GM12878 (cell line): ENCODE data around the gene TRANK1. TPM values are rescaled to one million over a fixed set of nuclear protein-coding genes. Genes with fewer than 3 reads are reported as not detected.

Source experiments
- ATAC-seq: fragments of 200-7000 bp; cut with Tn5 transposase; 3 replicates; pipeline ENCODE4 v1.9.1; 2020; ENCODE audit warnings: mild to moderate bottlenecking, moderate library complexity
- BruUV-seq: library from RNA; stranded (reverse); fragments of 400-500 nt; replicated peaks from 2 replicates; lab custom pipeline; 2021; lab: Mats Ljungman, UMichigan
- CTCF ChIA-PET: fragments of 300-600 bp; sonication (Branson Sonifier 250); formaldehyde crosslinking; extraction: SDS; loops from one replicate; lab custom pipeline; 2021; ENCODE audit warnings: inconsistent platforms; lab: Yijun Ruan, JAX
- POLR2A ChIA-PET: fragments of 350-600 bp; formaldehyde crosslinking; extraction: SDS; loops from one replicate; lab custom pipeline; 2021; ENCODE audit warnings: inconsistent platforms; lab: Charles Lee
- RAD21 ChIA-PET: fragments of 300-600 bp; sonication (Branson Sonifier 250); formaldehyde crosslinking; loops from one replicate; lab custom pipeline; 2023; ENCODE audit warnings: antibody characterized with exemption; ENCODE audit not compliant: unreplicated experiment; lab: Charles Lee
- SMC1A ChIA-PET: fragments of 300-600 bp; sonication (Branson Sonifier 250); formaldehyde crosslinking; loops from one replicate; lab custom pipeline; 2023; ENCODE audit not compliant: unreplicated experiment, uncharacterized antibody; lab: Charles Lee
- DNase-seq: peaks from one replicate; pipeline ENCODE4 v3.0.0-alpha.2; 2011; ENCODE audit warnings: low read depth, low spot score
- FAIRE-seq: peaks from 3 replicates; lab custom pipeline; 2011; peaks lifted over from hg19 to GRCh38; lab: Jason Lieb, UNC
- H2AFZ ChIP-seq: 2 replicates; pipeline ENCODE4 v1.6.0; 2011; ENCODE audit warnings: low read depth, low read length, control low read depth; ENCODE audit not compliant: control insufficient read depth
- H3K27ac ChIP-seq: 2 replicates; pipeline ENCODE4 v1.5.1; 2011; ENCODE audit warnings: control low read depth; ENCODE audit not compliant: control insufficient read depth, insufficient read depth
- H3K27me3 ChIP-seq, 2 experiments: replicated peaks in 1 of 2; 2 replicates each; pipeline versions ENCODE4 v1.6.0 to v1.6.1; 2011; ENCODE audit warnings: low read length in 1 of 2; ENCODE audit not compliant: control insufficient read depth in 2 of 2, insufficient read depth in 2 of 2
- H3K36me3 ChIP-seq, 2 experiments: 2 replicates each; pipeline ENCODE4 v1.5.1; 2011; ENCODE audit warnings: low read length in 1 of 2; ENCODE audit not compliant: control insufficient read depth in 2 of 2, insufficient read depth in 2 of 2
- H3K4me1 ChIP-seq: 2 replicates; pipeline ENCODE4 v1.6.1; 2011; ENCODE audit warnings: mild to moderate bottlenecking, low read length, moderate library complexity, mixed read lengths; ENCODE audit not compliant: control insufficient read depth, insufficient read depth
- H3K4me2 ChIP-seq: 2 replicates; pipeline ENCODE4 v1.6.0; 2011; ENCODE audit warnings: control low read depth; ENCODE audit not compliant: control insufficient read depth, insufficient read depth
- H3K4me3 ChIP-seq: fragments of 200-600 bp; sonication (generic); 2 replicates; pipeline ENCODE4 v1.5.1; 2016
- H3K79me2 ChIP-seq: 2 replicates; pipeline ENCODE4 v1.6.0; 2011; ENCODE audit warnings: low read length; ENCODE audit not compliant: control insufficient read depth, insufficient read depth
- H3K9ac ChIP-seq: 2 replicates; pipeline ENCODE4 v1.8.0; 2011; ENCODE audit warnings: low read length, control low read depth, mixed read lengths; ENCODE audit not compliant: control insufficient read depth, insufficient read depth
- H3K9me3 ChIP-seq: replicated peaks from 3 replicates; pipeline ENCODE4 v1.5.1; 2011; ENCODE audit warnings: mild to moderate bottlenecking, low read length; ENCODE audit not compliant: control insufficient read depth, insufficient read depth
- H4K20me1 ChIP-seq: 2 replicates; pipeline ENCODE4 v1.6.0; 2011; ENCODE audit not compliant: control insufficient read depth, insufficient read depth
- FOS ChIP-seq: IDR thresholded peaks from 3 replicates; pipeline ENCODE4 v1.6.1; 2011; ENCODE audit warnings: borderline replicate concordance; ENCODE audit not compliant: insufficient read length; ENCODE audit errors: extremely low read depth
- WGBS: methylation state at CpG from one replicate; pipeline ENCODE4 v1.1.6; 2016; ENCODE audit warnings: low lambda C conversion rate; ENCODE audit not compliant: insufficient replicate concordance, insufficient coverage; ENCODE audit errors: missing lambda C conversion rate; 5-methylcytosine and 5-hydroxymethylcytosine counted together
- in situ Hi-C: fragments of 300-500 bp; cut with MboI; formaldehyde crosslinking; loops from 9 replicates; pipeline ENCODE4 v1.14.3; 2018; ENCODE audit warnings: mixed read lengths
- intact Hi-C: fragments of 100-400 bp; cut with micrococcal nuclease; formaldehyde crosslinking; loops from one replicate; pipeline ENCODE4 v1.14.2; 2022; ENCODE audit not compliant: unreplicated experiment
- polyA plus RNA-seq, 11 experiments: library from polyadenylated mRNA; depleted of rRNA in 4 of 11; unstranded in 6 of 11; stranded (reverse) in 5 of 11; fragments of >200 nt; fragmentation: Nextera tagmentation in 4 of 11; fragmentation: Illumina TruSeq in 1 of 11; extraction: Ambion mirVana in 4 of 11; extraction: Trizol in 1 of 11; gene quantifications; 1 replicate in 1 of 11; 2 replicates in 10 of 11; pipeline versions ENCODE4 v1.2.1 to v1.2.3, GENCODE V29; 2011 to 2016; ENCODE audit warnings: inconsistent platforms in 2 of 11, missing spikeins in 2 of 11, low read depth in 1 of 11
- total RNA-seq, 4 experiments: library from RNA; depleted of rRNA in 3 of 4; stranded (reverse); fragments of >200 nt in 3 of 4; fragmentation: Illumina TruSeq in 1 of 4; extraction: Trizol in 1 of 4; gene quantifications; 2 replicates each; pipeline versions ENCODE4 v1.2.1 to v1.2.3, GENCODE V29; 2013 to 2021
- TF ChIP-seq, protein P1 (sequence below): fragments of 450-650 bp; IDR thresholded peaks from 2 replicates; pipeline ENCODE4 v1.6.1; 2017; ENCODE audit warnings: mild to moderate bottlenecking, moderate library complexity

TRANK1 gene
- total and polyA plus RNA-seq, 10 of the 15 experiments (the other 5 are each of a cell fraction or from before 2014, with no cell fraction given) = 0.46 to 8.8 (median 1.1) TPM

DNA sequence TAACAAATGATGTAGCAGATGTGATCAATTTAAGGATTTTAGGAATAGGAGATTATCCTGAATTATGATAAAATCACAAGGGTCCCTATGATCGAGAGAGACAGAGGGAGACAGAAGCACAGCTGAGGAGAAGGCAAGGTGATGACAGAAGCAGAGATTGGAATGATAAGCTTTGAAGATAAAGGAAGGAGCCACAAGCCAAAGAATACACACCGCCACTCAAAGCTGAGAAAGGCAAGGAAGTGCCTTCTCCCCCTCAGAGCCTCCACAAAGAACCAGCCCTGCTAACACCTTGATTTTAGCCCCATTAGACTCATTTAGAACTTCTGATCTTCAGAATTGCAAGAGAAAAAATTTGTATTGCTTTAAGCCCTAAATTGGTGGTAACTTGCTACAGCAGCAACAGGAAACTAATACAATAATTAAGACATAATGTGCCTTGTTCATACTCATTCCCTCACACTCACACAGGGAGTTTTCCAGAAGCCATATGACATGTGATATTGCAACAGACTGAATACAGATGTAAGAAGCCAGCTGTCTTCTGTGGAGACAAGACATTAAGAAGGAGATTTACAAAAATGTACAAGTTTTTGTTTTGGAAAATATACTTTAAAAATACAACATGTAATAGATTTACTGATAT, 38.2 kb downstream of the TRANK1 start:
- Histone ChIP-seq H3K9me3 (no peaks in the 10 kb centered on the region; the same call in 2 of the 3 replicates), H3K27ac (no peak overlapping the region), H3K9ac (no peak overlapping the region), H3K27me3 (peaks cover 0 to 1% of the 10 kb centered on the region in 2 experiments; a peak in 1 of 4 replicates), H3K36me3 (no peaks in the 10 kb centered on the region), H2AFZ (no peak overlapping the region), H4K20me1 (no peaks in the 10 kb centered on the region), H3K4me1 (peaks cover 6% of the 10 kb centered on the region), H3K79me2 (no peaks in the 10 kb centered on the region; the same call in 1 of the 2 replicates), H3K4me2 (peak overlapping the region; percentile 41; the same call in 1 of the 2 replicates), H3K4me3 (no peak overlapping the region)
- intact Hi-C loops (loop anchor here (1.0 kb wide), 1 partner anchor 30 kb away; no protein-coding TSS in a partner anchor), in situ Hi-C loops (no loop called here)
- DNase-seq = no peak
- no peak for FAIRE-seq
- POLR2A ChIA-PET = interaction anchor here (1.0 to 2.0 kb wide), 2 partner anchors 14 to 87 kb away, joined by 3 to 7 read pairs; partner anchors contain the start of genes EPM2AIP1 and MLH1
- ATAC-seq = no peak
- SMC1A ChIA-PET = interaction anchor here (1.1 to 7.2 kb wide), 9 partner anchors 9 to 305 kb away, joined by 3 to 76 read pairs (median 5); no protein-coding TSS in a partner anchor
- RAD21 ChIA-PET = interaction anchor here (0.9 to 6.6 kb wide), 8 partner anchors 12 to 118 kb away, joined by 3 to 83 read pairs (median 4); no protein-coding TSS in a partner anchor
- CTCF ChIA-PET = interaction anchor here (0.6 to 5.8 kb wide), 11 partner anchors 8 to 85 kb away, joined by 3 to 116 read pairs (median 4); no protein-coding TSS in a partner anchor
- no TSS peak for BruUV-seq
- WGBS = 65% methylated on average over 2 of the region's 2 CpGs
- TF ChIP-seq FOS = no peak
- TF ChIP-seq, protein P1, sequence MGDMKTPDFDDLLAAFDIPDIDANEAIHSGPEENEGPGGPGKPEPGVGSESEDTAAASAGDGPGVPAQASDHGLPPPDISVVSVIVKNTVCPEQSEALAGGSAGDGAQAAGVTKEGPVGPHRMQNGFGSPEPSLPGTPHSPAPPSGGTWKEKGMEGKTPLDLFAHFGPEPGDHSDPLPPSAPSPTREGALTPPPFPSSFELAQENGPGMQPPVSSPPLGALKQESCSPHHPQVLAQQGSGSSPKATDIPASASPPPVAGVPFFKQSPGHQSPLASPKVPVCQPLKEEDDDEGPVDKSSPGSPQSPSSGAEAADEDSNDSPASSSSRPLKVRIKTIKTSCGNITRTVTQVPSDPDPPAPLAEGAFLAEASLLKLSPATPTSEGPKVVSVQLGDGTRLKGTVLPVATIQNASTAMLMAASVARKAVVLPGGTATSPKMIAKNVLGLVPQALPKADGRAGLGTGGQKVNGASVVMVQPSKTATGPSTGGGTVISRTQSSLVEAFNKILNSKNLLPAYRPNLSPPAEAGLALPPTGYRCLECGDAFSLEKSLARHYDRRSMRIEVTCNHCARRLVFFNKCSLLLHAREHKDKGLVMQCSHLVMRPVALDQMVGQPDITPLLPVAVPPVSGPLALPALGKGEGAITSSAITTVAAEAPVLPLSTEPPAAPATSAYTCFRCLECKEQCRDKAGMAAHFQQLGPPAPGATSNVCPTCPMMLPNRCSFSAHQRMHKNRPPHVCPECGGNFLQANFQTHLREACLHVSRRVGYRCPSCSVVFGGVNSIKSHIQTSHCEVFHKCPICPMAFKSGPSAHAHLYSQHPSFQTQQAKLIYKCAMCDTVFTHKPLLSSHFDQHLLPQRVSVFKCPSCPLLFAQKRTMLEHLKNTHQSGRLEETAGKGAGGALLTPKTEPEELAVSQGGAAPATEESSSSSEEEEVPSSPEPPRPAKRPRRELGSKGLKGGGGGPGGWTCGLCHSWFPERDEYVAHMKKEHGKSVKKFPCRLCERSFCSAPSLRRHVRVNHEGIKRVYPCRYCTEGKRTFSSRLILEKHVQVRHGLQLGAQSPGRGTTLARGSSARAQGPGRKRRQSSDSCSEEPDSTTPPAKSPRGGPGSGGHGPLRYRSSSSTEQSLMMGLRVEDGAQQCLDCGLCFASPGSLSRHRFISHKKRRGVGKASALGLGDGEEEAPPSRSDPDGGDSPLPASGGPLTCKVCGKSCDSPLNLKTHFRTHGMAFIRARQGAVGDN = no peak
